Keratinocyte (primary cell): ENCODE results near the gene IL1RAPL1. TPM values are rescaled to one million over a fixed set of nuclear protein-coding genes. Genes with fewer than 3 reads are reported as not detected.

Experiments used
- DNase-seq: peaks from one replicate; pipeline ENCODE4 v3.0.0-alpha.2; 2011; ENCODE audit warnings: low read depth, missing footprints, low spot score
- FAIRE-seq: peaks from 2 replicates; lab custom pipeline; 2011; peaks lifted over from hg19 to GRCh38; lab: Jason Lieb, UNC
- H2AFZ ChIP-seq: 2 replicates; pipeline ENCODE4 v1.6.0; 2012; ENCODE audit warnings: low read length, control low read depth, inconsistent platforms; ENCODE audit not compliant: control insufficient read depth
- H3K27ac ChIP-seq: 2 replicates; pipeline ENCODE4 v1.5.1; 2011; ENCODE audit warnings: low read length; ENCODE audit not compliant: control insufficient read depth, insufficient read depth
- H3K27me3 ChIP-seq: 3 replicates; pipeline ENCODE4 v1.6.0; 2011; ENCODE audit warnings: low read length; ENCODE audit not compliant: control insufficient read depth, insufficient read depth; ENCODE audit errors: extremely low read depth
- H3K36me3 ChIP-seq, 2 experiments: 2 replicates in 1 of 2; 3 replicates in 1 of 2; pipeline ENCODE4 v1.5.1; 2011; ENCODE audit warnings: low read length in 2 of 2, mild to moderate bottlenecking in 1 of 2; ENCODE audit not compliant: control insufficient read depth in 2 of 2, insufficient read depth in 2 of 2; ENCODE audit errors: extremely low read depth in 1 of 2
- H3K4me1 ChIP-seq: 3 replicates; pipeline ENCODE4 v1.5.1; 2011; ENCODE audit warnings: low read length; ENCODE audit not compliant: control insufficient read depth, insufficient read depth; ENCODE audit errors: extremely low read depth
- H3K4me2 ChIP-seq: 3 replicates; pipeline ENCODE4 v1.6.0; 2011; ENCODE audit warnings: low read depth, low read length; ENCODE audit not compliant: control insufficient read depth, insufficient read depth; ENCODE audit errors: extremely low read depth
- H3K4me3 ChIP-seq, 3 experiments: fragments of 200-600 bp in 1 of 3; sonication (generic) in 1 of 3; 2 replicates in 2 of 3; 3 replicates in 1 of 3; pipeline ENCODE4 v1.5.1; 2011 to 2016; ENCODE audit warnings: low read length in 3 of 3, mild to moderate bottlenecking in 3 of 3, control low read depth in 2 of 3, inconsistent platforms in 1 of 3, low read depth in 1 of 3, mixed read lengths in 1 of 3, mixed run types in 1 of 3, moderate library complexity in 1 of 3; ENCODE audit not compliant: control insufficient read depth in 2 of 3, insufficient read depth in 2 of 3; ENCODE audit errors: extremely low read depth in 1 of 3
- H3K79me2 ChIP-seq: 2 replicates; pipeline ENCODE4 v1.6.0; 2012; ENCODE audit warnings: low read length; ENCODE audit not compliant: control insufficient read depth, insufficient read depth
- H3K9ac ChIP-seq: 3 replicates; pipeline ENCODE4 v1.6.0; 2011; ENCODE audit warnings: low read length; ENCODE audit not compliant: control insufficient read depth, insufficient read depth; ENCODE audit errors: extremely low read depth
- H3K9me1 ChIP-seq: 3 replicates; pipeline ENCODE4 v1.6.0; 2011; ENCODE audit warnings: low read length; ENCODE audit not compliant: control insufficient read depth, insufficient read depth; ENCODE audit errors: extremely low read depth
- H3K9me3 ChIP-seq: 2 replicates; pipeline ENCODE4 v1.5.1; 2012; ENCODE audit warnings: low read depth, low read length; ENCODE audit not compliant: control insufficient read depth
- H4K20me1 ChIP-seq: 3 replicates; pipeline ENCODE4 v1.6.0; 2011; ENCODE audit warnings: low read length; ENCODE audit not compliant: control insufficient read depth, insufficient read depth; ENCODE audit errors: extremely low read depth
- EZH2 ChIP-seq: IDR thresholded peaks from one replicate; pipeline ENCODE4 v1.6.1; 2012; ENCODE audit warnings: inconsistent platforms, mild to moderate bottlenecking, low read length, moderate library complexity
- dilution Hi-C: fragments of 300-500 bp; cut with MboI; formaldehyde crosslinking; loops from one replicate; pipeline ENCODE4 v1.7.0; 2020; ENCODE audit warnings: low sequenced_read_pairs; ENCODE audit not compliant: extremely low pct_ligation_motif_present
- polyA plus RNA-seq, 5 experiments: library from polyadenylated mRNA; depleted of rRNA in 3 of 5; stranded (reverse) in 3 of 5; stranded (forward) in 1 of 5; unstranded in 1 of 5; fragments of >200 nt; gene quantifications; 1 replicate in 1 of 5; 2 replicates in 3 of 5; 3 replicates in 1 of 5; pipeline versions ENCODE4 v1.2.1 to v1.2.3, GENCODE V29; 2011 to 2012; ENCODE audit warnings: missing spikeins in 2 of 5, low read depth in 1 of 5, low replicate concordance in 1 of 5
- TF ChIP-seq, protein P1 (sequence below), 3 experiments: IDR thresholded peaks in 1 of 3; conservative IDR thresholded peaks in 1 of 3; optimal IDR thresholded peaks in 1 of 3; 2 replicates in 2 of 3; 3 replicates in 1 of 3; pipeline versions ENCODE3 to v1.5.1; 2011; ENCODE audit warnings: low read length in 3 of 3, mild to moderate bottlenecking in 3 of 3, moderate library complexity in 2 of 3, control low read depth in 1 of 3, inconsistent platforms in 1 of 3; ENCODE audit not compliant: insufficient read depth in 2 of 3; ENCODE audit errors: extremely low read depth in 1 of 3

The IL1RAPL1 gene
- polyA plus RNA-seq, 1 donor (not counting 4 experiments of a cell fraction or from before 2014, with no cell fraction given), result 2.8 TPM

DNA sequence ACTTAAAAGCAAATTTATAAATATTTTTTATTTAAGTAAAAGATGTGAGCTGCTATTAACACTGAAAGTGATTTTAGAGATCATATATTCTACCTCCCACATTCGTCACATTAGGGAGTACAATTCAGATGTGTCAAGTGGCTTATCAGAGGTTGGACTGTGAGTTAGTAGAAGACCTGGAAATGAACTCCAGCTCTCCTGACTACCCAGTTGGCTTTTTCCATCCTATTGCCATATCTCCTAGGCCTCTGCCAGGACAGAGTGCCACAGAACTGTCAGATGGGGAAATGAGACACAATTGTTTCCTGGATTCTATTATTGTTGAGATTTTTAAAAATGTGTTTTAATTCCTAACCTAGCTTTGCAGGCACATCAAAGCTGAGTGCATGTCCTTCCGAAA, 994.0 kb downstream of the IL1RAPL1 start:
- no peak for FAIRE-seq
- no peak for DNase-seq
- H2AFZ ChIP-seq, result no peak overlapping the region
- H3K9me3 ChIP-seq, result no peaks in the 10 kb centered on the region
- dilution Hi-C loops, result no loop called here
- H3K9me1 ChIP-seq, result no peaks in the 10 kb centered on the region
- no peaks in the 10 kb centered on the region for H3K27me3 ChIP-seq
- no peak overlapping the region for H3K4me3 ChIP-seq
- no peak overlapping the region for H3K27ac ChIP-seq
- no peak overlapping the region for H3K9ac ChIP-seq
- H3K36me3 ChIP-seq, result no peaks in the 10 kb centered on the region
- no peaks in the 10 kb centered on the region for H3K4me1 ChIP-seq
- TF ChIP-seq, protein P1, sequence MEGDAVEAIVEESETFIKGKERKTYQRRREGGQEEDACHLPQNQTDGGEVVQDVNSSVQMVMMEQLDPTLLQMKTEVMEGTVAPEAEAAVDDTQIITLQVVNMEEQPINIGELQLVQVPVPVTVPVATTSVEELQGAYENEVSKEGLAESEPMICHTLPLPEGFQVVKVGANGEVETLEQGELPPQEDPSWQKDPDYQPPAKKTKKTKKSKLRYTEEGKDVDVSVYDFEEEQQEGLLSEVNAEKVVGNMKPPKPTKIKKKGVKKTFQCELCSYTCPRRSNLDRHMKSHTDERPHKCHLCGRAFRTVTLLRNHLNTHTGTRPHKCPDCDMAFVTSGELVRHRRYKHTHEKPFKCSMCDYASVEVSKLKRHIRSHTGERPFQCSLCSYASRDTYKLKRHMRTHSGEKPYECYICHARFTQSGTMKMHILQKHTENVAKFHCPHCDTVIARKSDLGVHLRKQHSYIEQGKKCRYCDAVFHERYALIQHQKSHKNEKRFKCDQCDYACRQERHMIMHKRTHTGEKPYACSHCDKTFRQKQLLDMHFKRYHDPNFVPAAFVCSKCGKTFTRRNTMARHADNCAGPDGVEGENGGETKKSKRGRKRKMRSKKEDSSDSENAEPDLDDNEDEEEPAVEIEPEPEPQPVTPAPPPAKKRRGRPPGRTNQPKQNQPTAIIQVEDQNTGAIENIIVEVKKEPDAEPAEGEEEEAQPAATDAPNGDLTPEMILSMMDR (optimal IDR thresholded peaks at IDR 0.05 in 1 of 3, IDR thresholded peaks at IDR 0.05 in 1 of 3, conservative IDR thresholded peaks at IDR 0.05 in 1 of 3; ENCODE audit: extremely low read depth in 1 of 3, insufficient read depth in 2 of 3, low read length in 3 of 3), result no peak
- TF ChIP-seq EZH2, result no peak
- H3K79me2 ChIP-seq, result no peaks in the 10 kb centered on the region
- no peak overlapping the region for H3K4me2 ChIP-seq
- H4K20me1 ChIP-seq, result no peaks in the 10 kb centered on the region

DNA sequence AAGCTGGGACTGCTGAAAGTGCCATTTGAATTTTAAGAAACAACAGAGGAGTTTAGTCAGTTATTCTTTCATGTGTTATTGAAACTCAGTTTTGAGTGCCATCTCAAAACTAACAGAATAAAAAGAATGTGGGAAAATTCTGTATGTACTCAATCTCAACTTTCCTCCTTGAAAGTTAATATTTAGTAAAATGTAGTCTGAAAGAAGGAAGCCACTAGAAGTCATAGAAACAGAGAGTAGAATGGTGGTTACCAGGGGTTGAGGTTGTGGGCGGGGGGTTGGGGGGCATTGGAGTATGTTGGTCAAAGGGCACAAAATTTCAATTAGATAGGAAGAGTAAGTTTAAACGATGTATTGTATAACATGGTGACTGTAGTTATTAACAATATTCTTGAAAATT, 999.9 kb downstream of the IL1RAPL1 start:
- Histone ChIP-seq H3K79me2 (no peaks in the 10 kb centered on the region), H2AFZ (no peak overlapping the region), H3K4me2 (no peak overlapping the region), H3K9me3 (no peaks in the 10 kb centered on the region), H3K36me3 (no peaks in the 10 kb centered on the region), H3K9ac (no peak overlapping the region), H3K4me1 (no peaks in the 10 kb centered on the region), H3K27me3 (no peaks in the 10 kb centered on the region), H3K9me1 (no peaks in the 10 kb centered on the region), H3K4me3 (no peak overlapping the region), H3K27ac (no peak overlapping the region), H4K20me1 (no peaks in the 10 kb centered on the region)
- DNase-seq (no peak), FAIRE-seq (no peak)
- dilution Hi-C loops, result no loop called here
- TF ChIP-seq, protein P1 (optimal IDR thresholded peaks at IDR 0.05 in 1 of 3, IDR thresholded peaks at IDR 0.05 in 1 of 3, conservative IDR thresholded peaks at IDR 0.05 in 1 of 3; ENCODE audit: extremely low read depth in 1 of 3, insufficient read depth in 2 of 3, low read length in 3 of 3), result no peak
- no peak for TF ChIP-seq EZH2
